GM10248 (cell line): ENCODE results near the gene WASF1.

ENCODE experiments used
- CTCF ChIA-PET: fragments of 300-600 bp; sonication (Branson Sonifier 250); formaldehyde crosslinking; extraction: SDS; loops from one replicate; lab custom pipeline; 2021; ENCODE audit warnings: antibody characterized with exemption; lab: Yijun Ruan, JAX
- POLR2A ChIA-PET: fragments of 350-650 bp; sonication (Branson Sonifier 250); formaldehyde crosslinking; extraction: SDS; loops from one replicate; lab custom pipeline; 2020; ENCODE audit warnings: antibody characterized with exemption; lab: Yijun Ruan, JAX
- DNase-seq: peaks from one replicate; pipeline ENCODE4 v3.0.0; 2012; ENCODE audit errors: extremely low spot score
- CTCF ChIP-seq: IDR thresholded peaks from 2 replicates; pipeline ENCODE4 v1.5.1; 2012; ENCODE audit warnings: mild to moderate bottlenecking, low read depth; ENCODE audit errors: extremely low read depth, missing control alignments, control extremely low read depth

WASF1 gene

GRCh38 chr6:110097443-110097842 is 82.0 kb downstream of the WASF1 start:
- DNase-seq, result no peak
- no peak for TF ChIP-seq CTCF
- ChIA-PET POLR2A (no interaction called here), CTCF (interaction anchor here (0.9 to 1.2 kb wide), 5 partner anchors 9 to 193 kb away, joined by 3 read pairs; no protein-coding TSS in a partner anchor)

- CTCF ChIA-PET, result interaction anchor here (1.0 to 1.3 kb wide), 2 partner anchors 8 to 12 kb away, joined by 3 to 4 read pairs; no protein-coding TSS in a partner anchor
- no peak for TF ChIP-seq CTCF
- POLR2A ChIA-PET, result no interaction called here
- DNase-seq, result no peak
These were observed 83.5 kb downstream of the WASF1 start for GRCh38 chr6:110095935-110096334.

GRCh38 chr6:110095101-110095500 is 84.4 kb downstream of the WASF1 start:
- no peak for DNase-seq
- POLR2A ChIA-PET, result no interaction called here
- CTCF ChIA-PET, result interaction anchor here (0.7 to 0.9 kb wide), 2 partner anchors 14 to 19 kb away, joined by 3 read pairs; no protein-coding TSS in a partner anchor
- no peak for TF ChIP-seq CTCF

GRCh38 chr6:110093981-110094380 is 85.5 kb downstream of the WASF1 start:
- ChIA-PET POLR2A (no interaction called here), CTCF (no interaction called here)
- no peak for DNase-seq
- TF ChIP-seq CTCF, result no peak

- DNase-seq, result no peak
- CTCF ChIA-PET, result interaction anchor here (0.7 to 4.3 kb wide), 2 partner anchors 10 to 12 kb away, joined by 3 to 19 read pairs; no protein-coding TSS in a partner anchor
- POLR2A ChIA-PET, result no interaction called here
- no peak for TF ChIP-seq CTCF
These were observed 88.6 kb downstream of the WASF1 start for GRCh38 chr6:110090876-110091275.

- CTCF ChIA-PET, result interaction anchor here (1.3 to 4.3 kb wide), 2 partner anchors 8 to 50 kb away, joined by 3 to 19 read pairs; no protein-coding TSS in a partner anchor
- POLR2A ChIA-PET, result interaction anchor here (0.5 kb wide), 1 partner anchor 1010 kb away, joined by 3 read pairs; no protein-coding TSS in a partner anchor
- no peak for DNase-seq
- TF ChIP-seq CTCF, result no peak
These were observed 90.1 kb downstream of the WASF1 start for GRCh38 chr6:110089323-110089722.

GRCh38 chr6:110085285-110085684 is 94.2 kb downstream of the WASF1 start:
- CTCF ChIA-PET, result interaction anchor here (1.3 kb wide), 1 partner anchor 21 kb away, joined by 3 read pairs; no protein-coding TSS in a partner anchor
- no peak for DNase-seq
- POLR2A ChIA-PET, result no interaction called here
- no peak for TF ChIP-seq CTCF
